NCI-H82 treated with DMSO at 0.1 percent for 48 hours (cell line): ENCODE data around the gene RPS27A.
A peak's percentile ranks its signal among the peaks of the same experiment; 100 is the strongest.
"Not testable (repeated sequence)": the region's sequence is repeated elsewhere in the genome, so short reads cannot be mapped to it uniquely, and the experiment has no call there.

Experiments used
- DNase-seq: peaks from one replicate; lab custom pipeline; 2025; ENCODE audit not compliant: unreplicated experiment; lab: John Stamatoyannopoulos, UW

The RPS27A gene

DNA sequence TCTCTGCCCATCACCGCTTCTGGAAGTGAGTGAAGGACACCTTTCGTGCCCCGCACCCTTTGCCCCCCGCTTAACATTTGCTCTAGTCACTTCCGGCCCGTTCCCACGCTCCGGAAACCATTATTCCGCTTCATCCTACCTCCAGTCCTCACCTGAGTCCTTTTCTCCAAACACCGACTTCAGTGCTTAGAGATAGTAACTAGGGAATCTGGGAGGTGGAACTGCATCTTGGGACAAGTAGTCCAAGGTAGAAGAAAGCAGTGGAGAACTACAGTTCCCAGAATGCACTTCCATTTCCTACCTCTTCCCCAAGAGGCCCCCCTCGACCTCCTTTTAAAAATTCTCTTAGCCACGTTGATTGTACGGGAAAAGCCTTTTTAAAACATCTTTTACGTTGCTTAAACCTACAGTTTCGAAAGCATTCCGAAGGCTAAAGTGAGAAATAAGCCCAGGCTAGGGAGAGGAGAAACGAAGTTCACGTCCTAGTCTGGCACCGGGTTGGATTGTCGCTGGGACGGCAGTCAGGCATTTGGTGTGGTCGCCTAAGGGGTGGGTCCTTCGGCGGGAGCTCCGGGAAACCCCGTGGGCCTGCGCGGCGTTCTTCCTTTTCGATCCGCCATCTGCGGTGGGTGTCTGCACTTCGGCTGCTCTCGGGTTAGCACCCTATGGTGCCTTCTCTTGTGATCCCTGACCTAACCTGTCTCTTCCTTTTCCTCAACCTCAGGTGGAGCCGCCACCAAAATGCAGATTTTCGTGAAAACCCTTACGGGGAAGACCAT, at the start of gene RPS27A, which contains the start of gene CLHC1:
Gene RPS27A (plus strand): TSS at position 605 of the 779 bp plus-strand sequence. CDS start 137 bp downstream, at position 742.
Gene CLHC1 (minus strand): TSS at position 210 of the 779 bp plus-strand sequence. CDS start 9,882 bp downstream, outside the sequence.
- DNase-seq = peak; percentile 98

DNA sequence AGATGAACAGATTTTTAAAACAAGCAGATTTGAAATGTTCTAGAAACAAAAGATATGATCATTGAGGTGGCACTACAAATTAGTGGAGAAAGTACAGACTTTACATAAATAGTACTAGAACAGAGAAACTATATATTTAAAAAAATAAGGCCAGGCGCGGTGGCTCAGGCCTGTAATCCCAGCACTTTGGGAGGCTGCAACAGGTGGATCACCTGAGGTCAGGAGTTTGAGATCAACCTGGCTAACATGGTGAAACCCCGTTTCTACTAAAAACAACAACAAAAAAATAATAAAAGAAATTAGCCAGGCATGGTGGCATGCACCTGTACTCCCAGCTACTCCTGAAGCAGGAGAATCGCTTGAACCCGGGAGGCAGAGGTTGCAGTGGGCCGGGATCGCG, 45.7 kb upstream of the RPS27A start:
- not testable (repeated sequence) for DNase-seq

DNA sequence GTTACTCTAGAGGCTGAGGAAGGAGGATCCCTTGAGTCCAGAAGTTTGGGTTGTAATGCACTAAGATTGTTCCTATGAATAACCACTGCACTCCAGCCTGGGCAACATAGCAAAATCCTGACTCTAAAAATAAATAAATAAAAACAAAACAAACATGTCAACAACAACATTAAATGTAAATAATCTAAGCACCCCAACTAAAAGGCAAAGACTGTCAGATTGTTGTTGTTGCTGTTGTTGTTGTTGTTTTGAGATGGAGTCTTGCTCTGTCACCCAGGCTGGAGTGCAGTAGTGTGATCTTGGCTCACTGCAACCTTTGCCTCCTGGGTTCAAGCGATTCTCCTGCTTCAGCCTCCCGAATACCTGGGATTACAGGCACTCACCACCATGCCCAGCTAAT, 40.6 kb upstream of the RPS27A start:
- not testable (repeated sequence) for DNase-seq

DNA sequence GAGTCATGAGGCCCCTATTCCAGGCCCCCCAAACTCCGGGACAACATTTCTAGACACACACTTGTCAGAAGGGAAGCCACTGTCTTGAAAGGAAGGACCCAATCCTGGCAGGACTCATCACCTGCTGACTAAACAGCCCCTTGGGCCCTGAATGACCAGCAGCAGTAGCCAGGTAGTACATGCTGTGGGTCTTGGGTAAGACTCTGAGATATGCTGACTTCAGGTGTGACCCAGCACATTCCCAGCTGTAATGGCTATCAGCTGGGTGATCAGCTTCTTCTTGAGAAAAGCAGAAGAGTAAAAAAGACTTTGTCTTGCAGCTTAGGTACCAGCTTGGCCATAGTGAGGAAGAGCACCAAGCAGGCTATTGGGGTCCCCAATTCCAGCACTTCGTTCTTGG, 36.0 kb upstream of the RPS27A start:
- no peak for DNase-seq

DNA sequence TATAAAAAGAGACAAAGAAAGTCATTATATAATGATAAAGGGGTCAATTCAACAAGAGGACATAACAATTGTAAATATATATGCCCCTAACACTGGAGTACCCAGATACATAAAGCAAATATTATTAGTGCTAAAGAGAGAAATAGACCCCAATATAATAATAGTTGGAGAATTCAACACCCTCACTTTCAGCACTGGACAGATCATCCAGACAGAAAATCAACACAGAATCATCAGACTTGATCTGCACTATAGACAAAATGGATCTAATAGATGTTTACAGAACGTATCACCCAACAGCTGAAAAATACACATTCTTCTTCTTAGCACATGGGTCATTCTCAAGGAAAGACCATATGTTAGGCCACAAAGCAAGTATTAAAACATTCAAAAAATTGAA, 32.1 kb upstream of the RPS27A start:
- DNase-seq = no peak

DNA sequence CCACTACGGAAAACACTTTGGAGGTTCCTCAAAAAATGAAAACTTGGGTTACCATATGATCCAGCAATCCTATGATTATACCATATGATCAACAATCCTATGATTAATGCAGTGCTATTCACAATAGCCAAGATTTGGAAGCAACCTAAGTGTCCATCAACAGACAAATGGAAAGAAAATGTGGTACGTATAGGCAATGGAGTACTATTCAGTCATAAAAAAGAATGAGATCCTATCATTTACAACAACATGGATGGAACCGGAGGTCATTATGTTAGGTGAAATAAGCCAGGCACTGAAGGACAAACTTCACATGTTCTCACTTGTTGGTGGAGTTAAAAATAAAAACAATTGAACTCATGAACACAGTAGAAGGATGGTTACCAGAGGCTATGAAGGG, 28.0 kb upstream of the RPS27A start:
- no peak for DNase-seq

DNA sequence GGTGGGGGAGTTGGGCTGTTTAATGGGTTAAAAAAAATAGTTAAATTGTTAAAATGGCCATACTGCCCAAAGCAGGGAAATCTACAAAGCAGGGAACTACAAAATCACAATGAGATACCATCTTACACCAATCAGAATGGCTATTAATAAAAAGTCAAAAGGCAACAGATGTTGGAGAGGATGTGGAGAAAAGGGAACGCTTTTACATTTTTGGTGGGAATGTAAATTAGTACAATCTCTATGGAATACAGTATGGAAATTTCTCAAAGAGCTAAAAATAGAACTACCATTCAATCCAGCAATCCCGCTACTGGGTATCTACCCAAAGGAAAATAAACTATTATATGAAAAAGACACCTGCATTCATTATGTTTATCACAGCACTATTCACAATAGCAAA, 27.5 kb upstream of the RPS27A start:
- DNase-seq = no peak

DNA sequence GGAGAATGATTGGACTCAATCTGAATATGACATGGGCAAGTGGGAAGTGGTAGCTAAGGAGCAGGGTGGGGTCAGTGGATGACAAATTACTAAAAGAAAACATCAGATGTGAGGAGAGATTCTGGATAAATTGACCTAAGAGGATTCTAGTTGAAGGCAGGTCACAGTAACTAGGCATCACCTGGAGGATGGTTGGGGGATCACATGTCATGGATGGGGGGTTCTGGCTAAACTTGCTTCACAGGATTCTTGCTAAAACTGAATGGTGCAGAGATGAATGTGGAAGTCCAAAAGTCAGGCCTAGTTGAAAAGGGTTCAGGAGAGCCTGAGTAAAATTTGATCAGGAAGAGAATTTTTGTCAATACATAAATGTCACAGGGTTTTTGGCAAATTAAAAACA, 18.7 kb upstream of the RPS27A start:
- no peak for DNase-seq

DNA sequence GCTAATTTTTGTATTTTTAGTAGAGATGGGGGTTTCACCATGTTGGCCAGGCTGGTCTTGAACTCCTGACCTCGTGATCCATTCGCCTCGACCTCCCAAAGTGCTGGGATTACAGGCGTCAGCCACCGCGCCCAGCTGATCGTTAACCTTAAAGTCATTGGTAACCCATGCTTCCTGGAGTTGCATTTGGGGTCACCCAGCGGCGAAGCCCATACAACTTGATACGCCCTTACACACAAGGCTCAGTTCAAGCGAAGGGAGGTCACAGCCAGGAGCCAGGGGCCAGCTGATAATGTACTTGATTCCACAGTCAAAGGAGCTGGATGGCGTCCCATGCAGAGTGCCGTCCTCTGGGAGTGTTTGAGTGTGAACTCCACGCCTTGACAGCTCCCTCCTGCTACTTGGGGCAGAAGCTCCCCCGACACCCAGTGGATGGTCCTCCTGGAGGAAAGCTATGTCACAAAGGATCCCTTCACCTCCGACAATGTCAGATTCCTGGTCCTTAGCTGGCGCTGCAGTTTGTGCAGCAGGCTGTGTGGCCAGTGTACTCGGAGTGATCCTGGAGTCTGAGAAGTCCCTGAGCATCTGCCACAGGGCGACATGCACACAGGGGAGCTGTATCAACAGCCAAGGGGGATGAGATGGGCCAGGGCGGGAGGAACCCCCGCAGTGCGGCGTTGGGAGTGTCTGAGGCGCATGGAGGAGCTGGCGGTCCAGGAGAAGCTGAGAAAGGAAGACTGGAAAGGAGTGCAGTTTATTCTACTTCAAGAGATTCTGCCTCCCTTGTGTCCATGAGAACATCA, 8.3 kb upstream of the RPS27A start:
- DNase-seq = no peak

DNA sequence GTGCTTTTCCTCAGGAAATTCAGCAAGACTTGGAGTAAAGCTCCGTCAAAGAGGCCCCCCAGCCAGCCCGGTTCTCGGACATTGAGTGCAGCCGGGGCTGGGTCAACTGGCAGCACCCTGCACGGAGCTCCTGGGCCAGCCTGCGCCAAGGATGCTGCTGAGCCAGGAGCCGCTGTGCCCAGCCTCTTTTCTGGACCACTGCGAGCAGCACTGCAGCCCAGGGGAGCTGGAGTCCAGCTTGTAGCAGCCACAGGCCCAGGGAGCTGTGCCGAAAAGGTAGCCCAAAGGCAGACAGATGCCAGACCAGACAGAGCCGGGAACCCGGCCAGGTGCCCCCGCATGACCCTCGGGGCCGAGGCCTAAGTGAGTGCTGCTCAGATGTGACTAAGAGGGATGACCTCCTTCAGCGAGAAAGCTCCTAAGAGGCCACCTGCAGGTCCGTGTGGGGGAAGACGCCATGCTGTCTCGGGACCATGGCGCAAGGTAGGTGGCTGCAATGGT, 7.7 kb upstream of the RPS27A start:
- DNase-seq = no peak

DNA sequence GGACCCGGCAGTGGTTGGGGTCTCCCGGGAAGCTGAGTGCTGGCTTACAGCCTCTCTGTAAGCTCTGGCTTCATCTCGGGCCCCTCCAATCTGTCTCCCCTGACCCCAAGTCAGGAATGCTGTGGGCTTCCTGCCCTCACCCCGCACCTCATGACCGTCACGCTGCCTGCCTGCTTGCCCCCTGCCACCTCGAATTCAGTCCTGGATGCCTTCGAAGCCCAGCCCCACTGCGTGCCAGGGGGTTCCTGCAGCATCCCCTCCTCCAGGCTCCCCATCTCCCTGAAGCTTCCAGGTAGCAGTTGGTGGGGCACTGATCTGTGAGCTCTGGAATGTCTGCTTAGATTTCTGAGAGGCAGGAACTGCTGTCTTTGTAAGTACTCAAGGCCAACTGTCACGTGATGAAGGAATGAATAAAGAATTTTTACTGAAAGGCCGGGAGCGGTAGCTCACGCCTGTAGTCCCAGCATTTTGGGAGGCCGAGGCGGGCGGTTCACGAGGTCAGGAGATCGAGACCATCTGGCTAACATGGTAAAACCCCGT, 6.9 kb upstream of the RPS27A start:
- no peak for DNase-seq

DNA sequence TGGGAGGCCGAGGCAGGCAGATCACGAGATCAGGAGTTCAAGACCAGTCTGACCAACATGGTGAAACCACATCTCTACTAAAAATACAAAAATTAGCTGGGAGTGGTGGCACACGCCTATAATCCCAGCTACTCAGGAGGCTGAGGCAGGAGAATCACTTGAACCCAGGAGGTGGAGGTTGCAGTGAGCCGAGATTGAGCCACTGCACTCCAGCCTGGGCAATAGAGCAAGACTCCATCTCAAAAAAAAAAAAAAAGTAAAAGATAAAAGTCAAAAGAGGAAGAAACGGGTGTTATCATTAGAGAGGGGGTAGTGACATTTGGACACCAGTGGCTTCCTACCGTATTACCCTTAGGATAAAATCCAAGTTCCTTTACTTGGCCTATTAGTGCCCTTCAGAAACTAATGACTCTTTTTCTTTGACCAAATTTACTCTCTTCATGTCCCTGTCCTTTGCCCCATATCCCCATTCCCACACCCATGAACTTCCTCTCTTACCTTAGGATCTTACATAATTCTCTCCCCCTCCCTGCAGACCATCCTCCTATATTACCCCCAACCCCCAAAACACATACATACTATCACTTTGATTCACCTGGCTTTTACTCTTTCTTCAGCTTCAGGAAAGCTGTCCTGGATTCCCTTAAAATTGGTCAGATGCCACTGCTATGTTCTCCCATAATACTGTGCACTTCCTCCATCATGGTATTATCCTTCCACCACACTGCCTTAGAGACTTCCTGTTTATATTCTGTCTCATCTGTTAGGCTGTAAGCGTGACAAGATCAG, 4.9 kb upstream of the RPS27A start:
- DNase-seq = not testable (repeated sequence)

DNA sequence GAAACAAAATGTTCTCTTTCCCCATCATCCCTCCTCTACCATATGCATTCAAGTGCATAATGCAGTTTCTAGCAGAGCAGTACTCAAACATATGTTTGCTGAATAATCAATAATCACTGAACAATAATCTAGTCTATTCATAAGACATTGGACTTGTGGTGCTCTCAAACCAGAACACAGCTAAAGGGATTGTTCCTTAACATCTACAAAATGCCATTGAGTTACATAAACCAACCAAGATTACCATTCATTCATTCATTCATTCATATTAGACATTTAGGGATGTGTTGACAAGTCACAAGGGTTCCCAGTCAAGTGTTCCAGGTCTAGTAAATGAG, 4.3 kb upstream of the RPS27A start:
- no peak for DNase-seq

DNA sequence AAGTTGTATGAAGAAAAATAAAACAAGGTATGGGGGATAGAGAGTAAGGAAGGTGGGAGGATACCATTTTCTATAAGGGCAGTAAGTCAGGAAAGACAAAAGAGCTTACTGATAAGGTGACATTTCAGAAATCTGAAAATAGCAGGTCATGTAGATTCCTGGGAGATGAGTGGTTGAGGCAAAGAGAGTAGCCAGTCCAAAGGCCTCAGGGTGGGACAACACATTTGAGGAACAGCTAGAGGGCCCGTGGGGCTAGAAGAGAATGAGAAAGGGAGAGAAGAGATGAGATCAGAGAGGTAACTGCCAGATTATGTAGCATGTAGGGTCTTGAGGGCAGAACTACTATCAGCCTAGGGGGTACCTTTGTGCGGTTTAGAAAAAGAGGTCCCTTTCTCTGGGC, 3.3 kb upstream of the RPS27A start:
- DNase-seq = no peak

DNA sequence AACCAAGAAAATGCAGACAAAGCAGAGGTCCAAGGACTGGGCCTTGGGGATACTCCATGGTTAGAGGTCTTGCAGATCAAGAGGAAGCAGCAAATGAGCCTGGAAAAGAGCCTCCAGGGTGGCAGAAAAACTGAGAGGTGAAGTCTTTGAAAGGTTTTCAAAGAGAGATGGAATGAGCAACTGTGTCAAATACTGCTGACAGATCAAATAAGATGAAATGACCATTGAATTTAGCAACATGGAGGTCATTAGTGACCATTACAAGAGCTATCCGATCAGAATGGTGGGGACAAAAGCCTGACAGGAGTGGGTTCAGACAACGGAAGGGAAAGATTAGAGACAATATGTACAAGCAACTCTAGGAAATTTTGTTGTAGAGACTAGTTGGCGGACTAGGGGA, 1.9 kb upstream of the RPS27A start:
- DNase-seq = no peak

DNA sequence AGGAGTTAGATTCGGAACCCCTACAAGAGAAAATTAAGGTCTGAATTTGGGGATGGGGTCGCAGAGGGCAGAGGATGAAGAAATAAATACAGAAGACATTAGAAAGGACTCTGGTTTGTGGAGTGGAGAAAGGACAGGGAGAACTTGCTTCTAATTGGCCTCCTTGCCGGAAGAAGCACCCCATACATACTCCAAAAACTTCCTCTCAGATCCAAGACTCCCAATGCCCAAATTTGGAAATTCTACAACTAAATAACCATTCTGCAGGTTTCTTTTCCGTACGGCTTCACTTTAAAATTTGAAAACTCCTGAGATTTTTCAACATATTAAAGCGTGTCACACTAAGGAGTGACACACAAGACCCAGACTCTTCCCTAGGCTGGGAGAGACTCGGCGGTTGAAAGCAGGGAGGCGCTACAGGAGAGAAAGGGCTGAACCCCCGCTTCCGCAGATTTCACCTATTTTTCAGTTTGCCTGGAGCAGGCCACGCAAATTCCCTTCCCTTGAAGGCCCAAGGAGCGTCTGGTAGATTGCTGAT, 873 bp upstream of the RPS27A start:
- DNase-seq = no peak

DNA sequence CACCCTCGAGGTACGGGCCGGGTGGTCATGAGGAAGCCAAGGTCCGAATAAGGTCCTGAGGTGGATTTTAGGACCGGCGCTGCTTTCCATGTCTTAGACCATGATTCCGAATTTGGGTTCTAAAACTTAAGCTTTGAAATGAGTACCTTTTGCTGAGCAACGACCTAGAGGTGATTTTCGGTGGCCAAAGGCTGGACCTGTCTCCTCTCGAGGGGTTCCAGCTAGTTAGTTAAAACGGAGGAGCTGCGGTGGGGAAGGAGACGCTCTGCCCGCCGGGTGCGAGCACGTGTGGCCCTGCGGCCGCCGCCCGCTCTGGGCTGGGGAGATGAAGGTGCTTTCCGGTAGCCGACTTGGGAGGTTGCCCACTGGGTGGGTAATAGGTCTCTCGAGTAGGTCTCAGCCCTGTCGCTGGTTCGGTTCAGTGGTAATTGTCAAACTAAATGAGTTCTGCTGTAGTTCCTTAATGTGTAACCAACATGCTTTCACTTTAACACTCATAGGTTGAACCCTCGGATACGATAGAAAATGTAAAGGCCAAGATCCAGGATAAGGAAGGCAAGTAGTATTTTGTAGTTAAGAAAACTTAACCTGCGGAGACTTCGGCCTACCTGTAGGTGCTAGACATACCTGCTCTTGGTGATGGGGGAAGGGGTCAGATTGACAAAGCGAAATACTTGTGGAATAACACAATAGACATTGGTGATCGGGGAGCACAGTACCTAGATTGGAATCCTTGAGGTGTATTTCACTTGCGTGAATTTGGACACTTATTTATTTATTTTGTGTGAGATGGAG, 572 bp downstream of the RPS27A start:
- no peak for DNase-seq

DNA sequence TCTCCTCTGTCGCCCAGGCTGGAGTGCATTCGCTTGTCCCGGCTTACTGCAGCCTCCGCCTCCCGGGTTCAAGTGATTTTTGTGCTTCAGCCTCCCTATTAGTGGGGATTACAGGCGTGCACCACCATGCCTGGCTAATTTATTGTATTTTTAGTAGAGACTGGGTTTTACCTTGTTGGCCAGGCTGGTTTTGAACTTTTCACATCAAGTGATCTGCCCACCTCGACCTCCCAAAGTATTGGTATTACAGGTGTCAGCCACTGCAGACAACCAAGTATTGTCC, 1.1 kb downstream of the RPS27A start:
- no peak for DNase-seq

DNA sequence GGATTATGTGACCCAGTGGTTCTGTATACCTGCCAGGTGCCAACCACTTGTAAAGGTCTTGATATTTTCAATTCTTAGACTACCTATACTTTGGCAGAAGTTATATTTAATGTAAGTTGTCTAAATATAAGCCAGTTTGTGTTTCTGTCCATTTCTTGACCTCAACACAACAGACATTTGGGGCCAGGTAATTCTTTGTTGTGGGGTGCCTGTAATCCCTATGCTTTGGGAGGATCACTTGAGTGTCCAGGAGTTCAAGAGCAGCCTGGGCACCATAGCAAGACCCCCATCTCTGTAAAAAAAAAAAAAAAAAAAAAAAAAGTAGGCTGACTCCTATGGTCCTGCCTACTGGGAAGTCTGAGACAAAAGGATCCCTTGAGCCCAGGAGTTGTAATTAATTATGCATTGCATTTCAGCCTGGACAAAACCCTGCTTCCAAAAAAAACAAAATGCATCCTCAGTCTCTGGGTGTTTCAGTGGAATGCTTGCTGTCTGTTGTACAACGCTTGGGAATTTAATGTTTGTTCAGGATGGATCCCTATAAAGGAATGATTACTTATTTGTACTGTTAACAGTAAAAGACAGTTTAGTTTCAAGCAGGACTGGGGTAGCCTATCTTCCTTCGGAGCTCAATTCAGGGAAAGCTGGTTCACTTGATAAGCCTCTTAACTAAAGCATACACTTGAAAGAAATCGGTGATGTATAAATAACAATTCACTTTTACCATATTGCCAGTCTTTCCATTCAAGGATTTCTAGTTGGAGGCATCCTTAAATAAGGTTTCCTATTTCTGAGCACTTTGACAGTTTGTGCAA, 3.4 kb downstream of the RPS27A start:
- no peak for DNase-seq
